GM21423 (cell line): ENCODE measurements around the gene EOLA1.
"Not testable (repeated sequence)": the region's sequence is repeated elsewhere in the genome, so short reads cannot be mapped to it uniquely, and the experiment has no call there.

Experiments used
- ATAC-seq: cut with Tn5 transposase; IDR thresholded peaks from one replicate; pipeline ENCODE4 v1.9.1; 2021; ENCODE audit warnings: mild to moderate bottlenecking, moderate library complexity; ENCODE audit not compliant: unreplicated experiment

The EOLA1 gene

DNA sequence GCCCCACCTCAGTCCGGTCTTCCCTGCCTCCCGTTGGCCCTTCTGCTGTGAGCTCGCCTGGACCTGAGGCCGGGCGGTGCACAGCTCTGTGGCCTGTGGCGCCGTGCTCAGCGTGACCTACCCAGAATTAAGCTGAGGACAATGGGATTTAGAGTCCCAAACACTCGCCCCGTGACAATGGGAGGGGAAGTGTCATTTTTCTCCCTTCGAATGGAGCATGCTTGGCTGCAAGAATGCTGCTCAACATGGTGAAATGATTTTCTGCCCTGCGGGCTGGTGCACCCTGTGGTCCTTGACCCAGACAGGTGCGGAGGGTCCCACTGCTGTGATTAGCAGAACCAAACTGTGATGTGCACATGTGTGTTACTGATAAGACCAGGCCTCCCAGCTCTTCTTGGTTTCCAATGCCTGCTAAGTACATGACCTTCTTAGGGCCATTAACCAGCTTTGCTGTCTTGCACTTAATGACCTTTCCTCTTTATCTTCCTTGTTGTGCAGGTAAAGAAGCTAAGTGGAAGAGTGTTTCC, 772 bp downstream of the EOLA1 start:
- no peak for ATAC-seq

DNA sequence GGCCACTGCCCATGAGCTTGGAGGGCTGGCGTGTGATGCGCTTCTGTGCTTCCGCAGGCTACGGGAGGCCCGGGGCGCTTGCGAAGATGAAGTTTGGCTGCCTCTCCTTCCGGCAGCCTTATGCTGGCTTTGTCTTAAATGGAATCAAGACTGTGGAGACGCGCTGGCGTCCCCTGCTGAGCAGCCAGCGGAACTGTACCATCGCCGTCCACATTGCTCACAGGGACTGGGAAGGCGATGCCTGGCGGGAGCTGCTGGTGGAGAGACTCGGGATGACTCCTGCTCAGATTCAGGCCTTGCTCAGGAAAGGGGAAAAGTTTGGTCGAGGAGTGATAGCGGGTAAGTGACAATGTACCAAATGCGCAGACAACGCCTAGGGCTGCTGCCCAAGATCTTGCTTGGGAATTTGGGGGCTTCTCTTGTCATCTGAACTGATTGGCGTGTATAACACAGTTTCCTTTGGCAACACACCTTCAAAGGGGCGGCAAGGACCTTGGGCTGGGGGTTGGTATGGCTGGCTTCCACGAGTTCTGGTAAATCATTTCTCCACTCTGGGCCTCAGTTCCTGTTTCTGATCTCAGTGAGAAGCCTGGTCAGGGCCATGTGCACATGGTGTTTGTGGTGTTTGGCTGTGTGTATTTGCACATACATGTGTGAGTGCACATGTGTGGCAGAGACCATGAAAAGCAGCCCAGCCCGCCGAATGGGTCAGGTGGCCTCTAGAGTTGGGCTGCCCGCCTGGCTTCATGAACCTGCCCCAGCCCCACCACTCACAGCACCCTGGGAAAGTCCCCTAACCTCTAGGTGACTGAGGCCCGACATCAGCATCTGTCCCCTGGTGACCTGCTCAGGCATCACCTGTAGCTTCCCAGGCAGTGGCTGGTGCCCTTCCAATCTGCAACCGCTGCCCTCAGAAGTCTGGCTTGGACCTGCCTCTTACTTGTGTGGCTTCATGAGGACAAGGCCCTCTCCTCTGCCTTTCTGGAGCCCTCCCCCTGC, 5.0 kb downstream of the EOLA1 start:
- peak; percentile 68 for ATAC-seq

DNA sequence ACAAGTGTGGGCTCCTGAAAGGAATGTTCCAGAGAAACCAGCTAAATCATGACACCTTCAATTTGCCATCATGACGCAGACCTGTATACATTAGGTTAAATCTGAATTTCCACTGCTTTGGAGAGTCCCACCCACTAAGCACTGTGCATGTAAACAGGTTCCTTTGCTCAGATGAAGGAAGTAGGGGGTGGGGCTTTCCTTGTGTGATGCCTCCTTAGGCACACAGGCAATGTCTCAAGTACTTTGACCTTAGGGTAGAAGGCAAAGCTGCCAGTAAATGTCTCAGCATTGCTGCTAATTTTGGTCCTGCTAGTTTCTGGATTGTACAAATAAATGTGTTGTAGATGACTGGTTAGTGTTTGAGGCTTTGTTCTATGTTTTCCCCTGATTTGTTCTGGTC, 6.2 kb downstream of the EOLA1 start:
- not testable (repeated sequence) for ATAC-seq

DNA sequence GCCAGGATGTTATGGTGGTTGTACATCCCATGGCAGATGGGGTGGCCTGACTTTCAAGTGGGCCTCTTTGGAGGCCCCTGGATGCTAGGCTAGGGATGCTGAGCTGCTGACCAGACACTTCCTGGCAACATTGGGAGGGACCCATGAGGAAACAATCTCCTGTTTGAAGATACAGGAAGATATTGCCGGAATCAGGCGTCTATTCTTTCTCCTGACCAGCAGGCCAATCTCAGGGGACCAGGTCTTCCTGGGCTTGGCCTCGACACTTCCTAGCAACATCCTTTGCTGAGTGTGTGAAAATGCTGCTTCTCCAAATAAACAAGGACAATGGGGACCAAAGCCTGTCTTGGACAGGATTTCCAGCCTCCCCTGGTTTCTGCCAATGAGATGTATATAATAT, 7.0 kb downstream of the EOLA1 start:
- not testable (repeated sequence) for ATAC-seq

DNA sequence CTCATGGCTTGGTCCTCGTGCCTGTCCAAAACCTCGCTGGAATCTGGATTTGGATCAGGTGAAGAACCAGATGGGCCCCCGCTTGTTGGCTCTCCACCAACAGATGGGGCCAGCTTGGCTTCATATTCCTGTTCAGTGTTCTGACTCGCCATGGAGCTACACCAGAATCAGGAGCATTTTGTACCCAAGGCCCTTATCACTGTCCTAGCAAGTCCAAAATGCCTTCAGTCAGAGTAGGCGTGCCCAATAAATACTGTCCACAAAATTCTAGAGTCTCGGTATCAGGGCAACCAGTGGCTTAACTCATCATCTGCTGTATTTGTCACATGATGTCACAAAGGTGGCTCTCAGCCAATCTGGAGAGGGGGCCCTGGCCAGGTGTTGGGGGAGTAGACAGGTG, 8.9 kb downstream of the EOLA1 start, which contains the start of gene HSFX3:
TSS of gene HSFX3 (minus strand) at position 224 of the 400 bp plus-strand sequence. CDS start at position 152, 72 bp downstream.
- ATAC-seq = not testable (repeated sequence)

DNA sequence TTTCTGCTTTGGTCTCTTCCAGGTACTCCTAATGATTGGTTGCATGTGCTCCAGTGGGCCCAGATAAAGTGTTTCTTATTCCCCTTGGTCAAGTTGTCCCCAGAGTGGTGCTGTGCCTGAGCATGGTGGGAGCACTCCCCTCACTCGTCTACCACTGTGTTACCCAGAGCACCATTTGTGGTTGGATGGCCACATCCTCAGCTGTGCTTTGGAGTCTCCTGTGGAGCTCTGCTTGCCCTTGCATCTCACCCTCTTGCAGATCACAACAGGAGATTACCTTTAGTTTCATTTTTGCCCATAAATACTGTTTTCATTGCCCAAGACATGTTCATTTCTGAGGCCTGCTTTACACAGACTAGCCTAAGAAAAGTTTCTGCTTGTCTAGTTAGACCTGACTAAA, 9.6 kb downstream of the EOLA1 start:
- not testable (repeated sequence) for ATAC-seq

DNA sequence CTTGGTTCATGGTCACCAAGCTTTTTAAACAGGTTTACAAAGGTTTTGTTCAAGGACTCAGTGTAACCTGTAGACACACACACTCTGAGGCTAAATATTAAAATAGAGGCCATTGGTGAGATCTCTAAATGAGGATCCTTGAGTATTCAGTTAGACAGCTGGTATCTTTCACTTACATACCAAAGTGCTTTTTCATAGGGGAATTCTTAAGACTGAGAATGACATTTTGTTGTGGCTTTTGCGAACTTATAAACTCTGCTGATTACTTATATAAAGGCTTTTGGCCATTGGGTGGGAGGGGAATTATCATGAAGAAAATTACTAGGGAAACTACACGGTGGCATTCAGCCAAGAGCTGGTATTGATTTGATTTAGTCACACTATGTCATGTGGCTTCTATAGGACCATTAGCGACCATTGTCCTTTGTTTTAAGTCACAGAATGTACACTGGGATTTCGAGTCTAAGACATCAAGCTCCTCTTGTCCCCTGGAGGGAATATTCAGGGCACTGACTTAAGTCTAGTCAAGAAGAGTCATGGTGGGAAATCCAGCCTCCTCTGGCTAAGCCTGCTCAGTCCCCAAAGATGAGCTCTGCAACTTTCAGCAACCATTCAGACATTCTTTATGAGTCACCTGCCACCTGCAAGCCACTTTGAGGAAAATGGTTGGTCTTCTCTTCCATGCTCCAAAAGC, 10.6 kb downstream of the EOLA1 start:
- not testable (repeated sequence) for ATAC-seq

DNA sequence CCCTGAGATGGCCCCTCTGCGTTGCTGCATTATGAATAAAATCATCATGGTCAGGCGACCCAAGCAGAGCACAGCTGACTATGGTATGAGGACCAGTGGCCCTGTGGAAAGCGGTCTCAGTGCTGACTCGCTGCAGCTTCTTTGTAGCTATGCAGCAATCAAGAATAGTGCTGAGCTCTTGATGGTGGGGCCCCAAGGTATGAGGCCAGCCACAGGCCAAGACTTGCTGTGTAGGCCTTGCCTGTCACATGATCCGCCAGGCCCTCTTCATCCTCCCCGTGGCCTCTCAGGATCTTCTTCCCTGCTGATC, 11.1 kb downstream of the EOLA1 start:
- ATAC-seq = not testable (repeated sequence)

DNA sequence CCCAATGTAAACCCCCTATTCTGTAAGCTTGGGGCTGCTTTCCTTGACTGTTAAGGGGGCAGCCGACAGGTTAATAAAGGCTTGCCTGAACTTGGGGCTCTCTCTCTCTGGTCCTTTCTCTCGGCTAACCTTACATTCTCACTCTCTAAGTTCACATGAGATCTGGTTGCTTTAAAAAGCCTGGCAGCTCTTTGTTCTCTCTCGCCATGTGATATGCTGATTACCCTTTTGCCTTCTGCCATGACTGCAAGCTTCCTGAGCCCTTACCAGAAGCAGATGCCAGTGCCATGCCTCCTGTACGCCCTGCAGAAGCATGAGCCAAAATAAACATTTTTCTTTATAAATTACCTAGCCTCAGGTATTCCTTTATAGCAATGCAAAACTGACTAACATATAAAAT, 14.4 kb downstream of the EOLA1 start:
- ATAC-seq = not testable (repeated sequence)

DNA sequence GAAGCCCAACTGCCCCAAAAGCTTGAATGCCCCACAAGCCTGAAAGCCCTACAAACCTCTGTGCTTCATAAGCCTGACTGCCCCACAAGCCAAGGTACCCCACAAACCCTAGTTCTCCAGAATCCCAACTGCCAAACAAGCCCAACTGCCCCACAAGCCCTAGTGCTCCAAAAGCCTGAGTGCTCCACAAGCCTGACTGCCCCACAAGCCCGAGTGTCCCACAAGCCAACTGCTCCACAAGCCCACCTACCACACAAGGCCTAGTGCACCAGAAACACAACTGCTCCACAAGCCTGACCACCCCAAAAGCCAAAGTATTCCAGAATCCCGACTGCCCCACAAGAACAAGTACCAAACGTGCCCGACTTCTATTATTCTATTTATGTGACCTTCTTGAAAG, 22.5 kb downstream of the EOLA1 start:
- ATAC-seq = no peak

DNA sequence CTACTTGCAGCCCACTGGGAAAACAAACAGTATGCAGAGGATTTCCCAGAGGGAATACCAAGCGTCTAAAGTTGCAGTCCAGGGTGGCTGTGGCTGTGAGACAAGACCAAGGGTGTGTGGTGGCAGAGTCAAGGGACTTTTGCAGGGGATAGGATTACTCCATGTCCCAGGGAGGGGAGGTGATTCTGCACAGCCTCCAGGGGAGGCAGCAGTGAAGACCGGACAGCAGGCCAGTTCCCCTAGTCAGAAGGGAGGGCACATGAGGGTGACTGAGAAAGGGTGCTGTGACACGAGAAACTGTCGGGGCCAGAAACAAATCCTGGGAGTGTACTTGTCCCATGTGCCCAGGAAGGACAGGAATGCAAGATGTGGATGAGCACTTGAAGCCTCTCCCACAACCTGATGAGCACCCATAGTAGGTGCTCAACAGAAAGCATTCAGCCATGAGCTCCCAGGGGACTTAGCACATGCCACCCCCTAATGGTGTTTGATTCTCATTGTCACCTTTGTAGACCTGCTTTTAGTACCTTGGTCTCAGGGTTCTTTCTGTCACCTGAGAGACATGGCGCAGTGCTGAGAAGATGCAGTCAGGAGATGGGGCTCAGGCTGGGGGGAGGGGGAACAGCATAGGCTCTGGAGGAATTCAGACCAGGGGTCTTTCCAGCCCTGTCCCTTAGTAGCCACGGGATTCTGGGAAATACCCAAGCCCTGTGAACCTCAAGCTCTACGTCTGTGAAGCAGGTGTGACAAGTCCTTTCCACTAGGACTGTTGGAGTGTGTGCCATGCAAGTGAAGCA, 27.0 kb downstream of the EOLA1 start:
- ATAC-seq = no peak

DNA sequence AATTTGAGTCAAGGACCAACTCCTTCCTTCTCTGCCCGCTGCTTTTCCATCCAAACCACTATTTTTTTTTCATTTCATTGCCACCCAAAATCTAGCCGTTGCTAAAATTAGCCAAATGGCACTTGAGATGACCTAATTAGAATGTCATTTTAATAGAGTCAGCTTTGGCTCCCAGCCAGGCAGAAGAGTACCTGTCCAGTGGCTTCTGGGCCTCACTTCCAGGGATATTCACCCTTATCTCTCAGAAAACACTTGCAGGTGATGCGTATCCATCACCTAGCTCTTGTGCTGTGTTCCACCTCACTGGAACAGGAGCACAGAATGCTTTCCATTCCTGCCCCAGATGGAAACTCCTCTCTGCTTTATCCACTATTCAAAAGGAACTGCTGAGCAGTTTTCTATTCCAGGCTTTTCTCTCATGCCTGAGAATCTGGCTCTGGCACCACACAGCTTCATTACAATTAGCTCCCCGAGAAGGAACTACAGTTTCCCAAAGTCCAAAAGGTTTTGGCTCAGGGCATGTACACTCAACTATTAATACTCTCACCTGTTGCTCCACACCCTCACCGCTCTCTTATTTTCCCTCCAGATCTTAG, 28.0 kb downstream of the EOLA1 start:
- no peak for ATAC-seq

DNA sequence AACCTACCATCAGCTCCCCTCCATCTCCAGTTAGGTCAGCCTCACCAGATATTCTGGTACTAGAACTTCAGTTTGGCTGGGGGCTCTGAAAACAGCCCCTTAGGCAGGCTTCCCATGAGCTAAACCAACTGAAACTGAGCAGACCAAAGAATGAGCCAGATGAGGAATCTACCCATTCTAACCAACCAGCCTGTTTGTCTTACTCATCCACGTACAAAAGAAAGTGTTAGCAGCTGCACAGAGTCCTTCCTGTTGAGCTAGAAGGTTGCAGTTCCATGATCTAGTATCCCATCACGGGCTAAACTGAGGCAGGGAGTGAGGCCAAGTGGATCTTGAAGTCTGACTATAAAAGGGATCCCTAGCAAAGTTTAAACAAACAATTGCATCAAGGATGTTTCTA, 29.0 kb downstream of the EOLA1 start:
- ATAC-seq = no peak

DNA sequence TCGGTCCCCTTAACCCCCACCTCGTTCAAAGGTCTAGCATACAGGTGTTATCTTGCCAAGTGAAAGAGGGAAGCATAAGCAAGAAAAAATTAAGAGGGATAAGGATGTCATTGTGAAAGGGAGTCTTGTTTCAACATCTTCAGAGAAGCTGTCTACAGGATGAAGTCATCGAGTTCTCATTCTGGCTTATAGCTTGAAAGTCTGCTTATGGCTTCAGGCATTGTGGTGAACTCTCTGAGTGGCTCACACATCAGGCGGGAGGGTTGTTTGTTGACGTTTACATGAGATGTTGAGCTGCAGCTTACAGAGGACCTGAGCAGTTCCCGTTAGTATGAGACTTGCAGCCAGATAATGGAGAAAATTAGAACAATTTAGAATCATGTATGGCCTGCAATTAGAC, 29.9 kb downstream of the EOLA1 start:
- ATAC-seq = no peak

DNA sequence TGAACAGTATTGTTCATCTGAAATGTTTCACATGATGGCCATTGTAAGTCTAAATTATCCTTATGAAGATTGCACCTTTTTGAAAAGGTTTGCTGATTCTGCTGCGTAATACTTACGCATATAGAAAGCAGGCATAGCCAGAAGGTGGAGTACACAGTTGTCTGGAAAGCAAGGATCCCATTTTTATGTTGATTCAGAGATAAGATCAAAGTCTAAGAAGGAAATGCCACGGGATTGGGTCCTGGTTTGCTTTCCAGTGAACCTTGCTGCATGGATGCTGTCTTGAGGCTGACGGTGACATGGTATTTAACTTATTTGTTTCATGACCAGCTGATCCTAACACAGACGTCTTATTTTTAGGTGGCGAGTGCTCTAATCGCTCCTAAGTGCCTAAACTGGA, 31.0 kb downstream of the EOLA1 start:
- no peak for ATAC-seq

DNA sequence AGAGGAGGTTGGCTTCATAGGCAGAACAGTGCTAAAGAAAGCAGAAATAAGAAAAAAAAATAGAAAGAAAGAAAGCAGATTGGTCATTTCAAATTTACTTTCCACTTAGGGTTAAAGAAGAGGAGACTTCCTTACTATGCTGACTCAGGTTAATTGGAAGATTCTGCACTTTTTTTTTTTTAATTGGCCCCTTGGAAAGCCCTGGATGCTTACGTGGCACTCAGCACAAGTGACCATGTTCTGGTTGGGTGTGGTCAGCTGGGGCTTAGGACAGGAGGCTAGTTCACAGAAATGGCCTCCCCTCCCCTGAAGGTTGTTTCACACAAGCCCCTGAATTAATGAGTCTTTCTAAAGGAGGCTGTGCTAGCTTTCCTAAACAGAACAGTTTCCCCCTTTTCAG, 31.9 kb downstream of the EOLA1 start:
- no peak for ATAC-seq

DNA sequence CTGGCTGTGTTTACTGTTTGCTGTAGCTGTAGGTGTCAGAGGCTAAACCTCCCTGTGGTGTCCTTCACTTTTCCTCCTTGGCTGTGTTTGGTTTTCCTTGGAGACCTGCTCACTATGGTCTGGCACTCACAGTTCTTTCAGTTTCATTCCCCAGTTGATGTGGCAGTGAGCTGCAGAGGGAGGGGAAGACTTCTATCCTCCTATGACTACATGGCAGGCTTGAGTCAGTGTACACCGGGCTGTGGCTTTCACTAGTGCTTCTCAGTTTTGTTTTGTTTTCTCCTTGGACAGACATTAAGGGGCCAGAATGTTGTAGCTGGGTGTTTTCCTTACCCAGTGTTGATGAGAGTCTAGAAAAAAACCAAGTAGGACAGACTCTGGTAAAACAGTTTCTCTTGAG, 32.6 kb downstream of the EOLA1 start:
- peak; percentile 100 for ATAC-seq

DNA sequence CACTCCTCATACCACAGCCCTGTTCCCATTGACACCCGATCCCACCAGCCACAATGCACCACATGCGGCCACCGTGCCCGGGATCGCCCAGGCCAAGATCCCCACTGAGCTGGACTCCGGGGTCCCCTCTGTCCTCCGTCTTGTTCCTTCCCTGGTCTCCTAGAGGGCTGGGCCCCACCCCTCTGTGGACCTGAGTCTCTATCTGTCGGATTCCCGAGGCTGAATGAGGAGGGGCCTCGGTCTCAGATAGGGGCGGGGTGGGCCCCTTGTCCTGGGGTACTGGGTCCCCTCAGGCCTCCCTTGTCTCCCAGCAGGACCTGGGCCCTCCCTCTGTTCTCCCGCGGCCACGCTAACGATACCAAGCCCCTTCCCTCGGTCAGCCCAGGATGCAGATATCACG, 44.8 kb downstream of the EOLA1 start:
- not testable (repeated sequence) for ATAC-seq

DNA sequence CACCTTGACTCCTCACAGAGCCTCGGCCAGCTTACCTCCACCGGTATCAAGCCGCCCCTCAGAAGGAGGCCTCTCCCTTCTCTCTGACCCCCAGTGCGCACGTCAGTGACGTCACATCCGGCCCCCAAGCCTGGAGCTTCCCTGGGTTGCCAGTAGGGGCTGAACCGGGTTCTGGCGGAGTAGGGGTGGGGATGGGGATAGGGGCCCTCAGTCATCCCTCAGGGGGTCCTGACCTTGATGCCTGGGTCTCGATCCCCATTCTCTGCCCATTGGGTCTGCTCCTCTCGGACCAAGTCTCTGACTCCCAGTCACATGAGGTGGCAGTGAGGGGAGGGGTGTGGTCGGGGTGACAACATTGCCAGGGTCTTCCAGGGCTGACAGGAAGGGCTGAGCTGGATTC, 46.5 kb downstream of the EOLA1 start, which contains the start of gene MAGEA9B:
TSS of gene MAGEA9B (minus strand) at position 101 of the 400 bp plus-strand sequence. CDS start 4,280 bp downstream, outside the sequence.
- ATAC-seq = not testable (repeated sequence)

DNA sequence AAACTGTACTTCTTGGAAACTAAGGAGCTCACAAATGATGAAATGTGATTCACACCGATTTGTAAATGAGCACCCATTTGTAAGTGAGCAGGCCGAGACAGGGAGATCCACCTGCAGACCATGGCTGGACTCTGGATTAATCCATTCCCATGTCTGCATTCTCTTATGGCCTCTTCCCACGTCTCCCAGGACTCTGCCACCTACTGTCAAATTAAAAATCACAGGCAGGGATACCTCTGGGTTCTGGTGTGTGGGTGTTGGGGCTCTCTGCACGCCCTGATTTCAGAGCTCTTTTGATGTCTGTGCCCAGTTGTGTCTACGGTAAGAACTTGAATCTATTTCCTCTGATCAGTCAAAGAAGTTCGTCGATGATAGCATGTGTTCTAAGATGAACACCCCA, 50.2 kb downstream of the EOLA1 start:
- ATAC-seq = not testable (repeated sequence)
